HuH-7.5 (cell line): ENCODE data around the gene CD164.
A peak's percentile ranks its signal among the peaks of the same experiment; 100 is the strongest.

Source experiments
- DNase-seq: peaks from one replicate; pipeline ENCODE4 v3.0.0; 2011; ENCODE audit warnings: low spot score

CD164 gene

DNA sequence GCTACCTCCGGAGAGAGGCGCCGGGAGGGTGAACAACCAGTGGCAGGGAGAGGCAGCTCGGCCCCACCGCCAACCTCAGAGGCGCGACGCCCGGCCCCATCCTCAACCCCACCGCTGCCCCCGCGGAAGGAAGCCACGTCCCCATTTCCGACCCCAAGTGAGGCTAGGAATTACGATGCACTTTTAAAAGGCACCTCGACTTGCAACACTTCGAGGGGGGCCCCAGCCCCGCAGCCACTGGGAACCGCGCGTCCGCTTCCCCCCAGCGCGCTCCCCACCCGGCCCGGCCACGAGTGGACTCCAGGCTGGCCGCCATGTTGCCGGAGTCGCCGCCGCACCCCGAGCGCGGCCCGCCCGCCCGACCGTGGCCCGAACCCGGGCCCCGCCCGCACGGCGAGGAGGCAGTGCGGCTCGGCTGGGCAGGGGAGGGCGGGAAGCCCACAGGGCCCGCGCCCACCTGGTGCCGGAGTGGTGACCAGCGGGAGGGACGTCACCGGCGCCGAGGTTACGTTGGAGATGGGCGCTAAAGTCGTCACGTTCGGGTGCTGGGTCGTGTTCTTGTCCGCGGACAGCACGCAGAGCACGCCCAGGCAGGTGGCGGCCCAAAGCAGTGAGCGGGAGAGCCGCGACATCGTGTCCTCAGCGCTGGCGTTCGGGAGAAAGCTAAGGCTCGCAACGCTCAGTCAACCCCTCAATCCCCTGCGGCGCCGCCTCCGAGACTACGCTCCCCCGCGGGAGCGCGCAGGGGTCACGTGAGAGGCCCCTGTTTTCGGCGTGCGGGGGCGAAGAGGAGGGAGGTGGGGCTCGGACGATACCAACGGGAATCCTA lies at the start of gene CD164:
CD164 (minus strand) TSS at position 721 of the 829 bp plus-strand sequence; CDS start at position 632, 89 bp downstream.
- DNase-seq = peak; percentile 91

- no peak for DNase-seq
Observed at GRCh38 chr6:109429496-109429895, 47.2 kb upstream of the CD164 start.

DNA sequence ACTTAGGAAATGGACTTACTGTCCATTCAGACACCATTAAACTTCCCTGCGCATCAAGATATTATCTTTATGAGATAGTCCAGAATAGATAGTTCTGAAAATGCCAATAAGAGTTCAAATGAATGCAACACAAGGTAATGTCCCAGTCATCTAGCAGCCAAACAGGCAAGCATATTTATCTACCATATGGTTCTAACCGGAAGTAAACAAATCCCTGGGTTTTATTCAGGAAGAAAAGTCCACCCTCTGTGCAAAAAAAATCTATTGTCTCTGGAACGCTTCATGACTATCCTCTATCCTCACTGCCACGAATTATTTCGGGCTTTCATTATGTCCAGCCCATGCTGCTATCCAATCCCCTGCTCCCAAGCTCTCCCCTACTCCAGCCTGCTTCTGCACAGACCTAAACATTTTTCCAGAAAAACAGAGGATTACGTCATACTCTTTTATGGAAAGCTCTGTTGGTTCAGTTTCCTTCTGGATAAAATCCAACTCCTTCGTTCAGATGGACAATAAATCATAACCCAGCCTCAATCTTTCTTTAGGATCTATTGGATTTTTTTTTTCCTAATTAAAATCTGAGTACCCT lies 46.7 kb upstream of the CD164 start:
- no peak for DNase-seq

DNA sequence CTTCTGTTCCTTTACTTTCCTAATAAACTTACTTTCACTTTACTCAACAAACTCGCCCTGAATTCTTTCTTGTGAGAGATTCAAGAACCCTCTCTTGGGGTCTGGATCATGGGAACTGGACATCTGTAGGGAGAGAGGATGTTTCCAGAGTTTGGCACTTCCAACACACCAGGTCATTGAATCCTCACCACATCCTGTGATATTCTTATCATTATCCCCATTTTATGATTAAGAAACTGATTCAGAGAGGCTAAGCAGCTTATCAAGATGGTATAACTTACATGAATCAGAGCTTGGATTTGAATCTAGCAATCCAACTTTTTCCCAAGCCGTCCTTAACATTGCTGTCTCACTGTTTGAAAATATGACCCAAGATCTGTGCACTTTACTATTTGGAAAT lies 42.7 kb upstream of the CD164 start:
- DNase-seq = no peak

DNA sequence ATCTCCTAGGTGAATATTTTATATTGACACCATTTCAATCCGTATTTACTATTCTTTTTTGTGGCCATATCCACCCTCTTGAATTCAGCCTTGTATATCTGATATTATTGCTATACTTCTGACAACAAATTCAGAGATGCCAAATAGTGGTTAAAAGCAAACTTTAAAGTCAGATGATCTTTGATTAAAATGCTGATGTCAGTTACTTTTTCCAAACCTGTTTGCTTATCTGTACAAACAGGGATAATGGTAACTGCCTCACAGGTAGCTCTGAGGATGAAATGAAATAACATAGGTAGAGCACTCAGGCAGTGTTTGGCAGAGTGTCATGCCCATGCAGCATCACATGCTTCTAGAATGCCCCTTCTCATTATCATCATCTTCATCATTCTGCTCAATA lies 38.9 kb upstream of the CD164 start:
- DNase-seq = no peak

- no peak for DNase-seq
Observed at GRCh38 chr6:109420751-109421150, 38.5 kb upstream of the CD164 start.

DNA sequence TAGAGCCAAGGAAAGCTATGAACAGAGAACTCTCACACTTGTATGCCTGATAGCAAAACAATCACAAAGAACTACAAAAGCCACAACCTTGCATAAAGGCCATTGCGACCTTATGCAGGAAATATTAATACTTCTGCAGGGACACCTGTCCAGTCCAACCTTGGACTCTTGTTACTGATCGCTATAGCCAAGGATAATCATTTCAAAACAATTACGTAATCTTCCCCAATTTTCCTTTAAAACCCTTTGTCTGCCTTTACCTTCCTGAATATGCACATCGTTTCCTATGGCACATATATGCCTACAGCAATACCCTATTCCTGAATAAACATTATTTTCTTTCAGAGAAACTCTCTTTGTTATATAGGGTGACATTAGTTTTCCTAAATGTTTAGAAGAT lies 35.4 kb upstream of the CD164 start:
- DNase-seq = no peak

- DNase-seq = no peak
Observed at GRCh38 chr6:109411034-109411433, 28.8 kb upstream of the CD164 start.

DNA sequence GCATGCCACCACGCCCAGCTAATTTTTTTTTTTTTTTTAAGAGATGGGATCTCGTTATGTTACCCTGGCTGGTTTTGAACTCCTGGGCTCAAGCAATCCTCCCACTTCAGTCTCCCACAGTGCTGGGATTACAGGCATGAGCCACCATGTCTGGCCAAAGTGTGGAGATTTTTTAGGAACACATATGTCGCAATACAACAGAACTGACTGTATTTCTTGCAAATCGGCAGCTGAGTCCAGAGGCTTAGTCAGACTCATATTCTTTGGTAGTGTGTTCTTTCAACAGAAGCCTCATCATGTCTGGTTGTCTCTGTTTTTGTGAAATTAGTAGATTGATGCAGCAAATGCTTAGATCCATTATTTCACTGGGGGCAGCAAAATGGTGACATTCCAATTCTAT lies 23.9 kb upstream of the CD164 start:
- DNase-seq = no peak

GRCh38 chr6:109397020-109397419 lies 14.8 kb upstream of the CD164 start:
- peak; percentile 11 for DNase-seq

- DNase-seq = no peak
Observed at GRCh38 chr6:109396046-109396718, 13.9 kb upstream of the CD164 start.

GRCh38 chr6:109393886-109394281 lies 11.6 kb upstream of the CD164 start:
- DNase-seq = no peak

GRCh38 chr6:109393157-109393885 lies 11.1 kb upstream of the CD164 start:
- no peak for DNase-seq

DNA sequence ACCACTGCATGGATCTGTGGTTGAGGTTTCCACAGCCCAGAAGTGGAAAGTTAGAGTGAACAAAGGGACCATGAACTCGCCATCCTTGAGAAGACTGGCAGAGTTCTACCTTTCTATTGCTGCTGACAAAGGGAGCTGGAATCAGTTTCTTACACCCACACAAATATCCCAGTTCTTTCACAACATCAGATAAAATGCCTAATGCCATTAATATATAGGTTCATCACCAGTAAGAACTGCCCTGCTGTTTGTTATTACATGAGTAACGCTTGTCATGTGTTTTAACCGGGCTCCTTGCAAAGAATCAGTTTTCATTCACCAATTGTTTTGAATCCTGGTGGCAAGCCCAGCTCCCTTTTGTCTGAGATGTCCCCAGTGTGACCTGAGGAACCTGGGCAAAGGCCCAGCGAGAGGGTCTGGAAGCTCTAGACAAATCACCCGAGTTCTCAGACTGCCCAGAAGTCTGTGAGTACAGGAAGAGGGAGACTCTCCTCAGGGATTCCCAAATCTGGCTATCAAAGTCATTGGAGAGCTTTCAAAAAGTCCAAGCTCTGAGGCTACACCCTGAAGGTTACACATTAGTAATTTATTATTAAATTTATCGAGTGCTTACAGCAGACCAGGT lies 7.5 kb upstream of the CD164 start:
- no peak for DNase-seq

DNA sequence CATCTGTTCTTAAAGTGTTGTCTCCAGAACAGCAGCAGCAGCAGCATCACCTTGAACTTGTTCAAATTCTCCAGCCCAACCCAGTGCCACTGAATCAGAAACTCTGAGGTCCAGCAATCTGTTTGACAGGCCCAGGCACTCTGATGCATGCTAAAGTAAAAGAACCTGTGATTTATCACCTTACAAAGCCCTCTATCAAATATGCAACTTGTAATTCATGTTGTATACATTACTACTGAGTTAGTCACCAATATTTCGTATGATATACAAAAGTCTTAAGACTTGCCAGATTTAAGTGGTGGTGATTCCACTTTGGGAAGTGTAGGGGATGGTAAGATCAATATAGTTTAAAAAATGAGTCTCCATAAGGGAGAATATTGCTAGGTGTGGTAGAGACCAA lies 6.0 kb upstream of the CD164 start:
- no peak for DNase-seq

- DNase-seq = no peak
Observed at GRCh38 chr6:109383438-109383940, 1.2 kb upstream of the CD164 start.

- DNase-seq = peak; percentile 86
Observed at GRCh38 chr6:109382576-109383437, 540 bp upstream of the CD164 start.

DNA sequence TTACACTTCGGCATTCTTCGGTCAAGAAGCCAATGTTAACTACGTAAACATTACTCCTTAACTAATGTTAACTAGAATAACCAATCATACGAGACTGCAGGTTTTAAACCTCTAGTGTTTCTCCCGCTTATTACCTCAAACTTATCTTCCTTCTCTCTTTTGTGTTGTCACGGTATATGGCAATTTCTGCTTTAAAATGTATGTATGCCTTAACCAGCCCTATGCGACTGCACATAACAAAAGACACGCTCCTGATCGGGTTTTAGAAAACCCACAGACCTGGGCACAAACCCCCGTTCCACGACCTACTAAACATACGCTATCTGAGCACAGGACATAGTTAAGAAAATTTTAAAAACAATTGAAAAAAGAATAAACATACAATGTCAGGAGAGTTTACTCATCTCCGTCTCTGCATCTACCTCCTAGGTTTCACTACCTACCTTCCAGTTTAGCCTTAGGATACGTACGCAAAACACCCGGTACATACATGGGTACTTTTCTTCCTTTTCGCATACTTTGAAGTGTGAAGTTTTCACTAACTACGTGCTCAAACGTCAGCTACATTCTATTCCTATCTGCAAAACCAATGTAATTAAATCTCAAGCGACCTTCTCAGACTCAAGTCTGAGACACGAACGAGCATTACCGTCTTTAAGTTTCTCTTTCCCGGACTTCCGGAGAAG lies 1.1 kb downstream of the CD164 start:
- DNase-seq = peak; percentile 27

- DNase-seq = peak; percentile 14
Observed at GRCh38 chr6:109379711-109380110, 2.6 kb downstream of the CD164 start.

DNA sequence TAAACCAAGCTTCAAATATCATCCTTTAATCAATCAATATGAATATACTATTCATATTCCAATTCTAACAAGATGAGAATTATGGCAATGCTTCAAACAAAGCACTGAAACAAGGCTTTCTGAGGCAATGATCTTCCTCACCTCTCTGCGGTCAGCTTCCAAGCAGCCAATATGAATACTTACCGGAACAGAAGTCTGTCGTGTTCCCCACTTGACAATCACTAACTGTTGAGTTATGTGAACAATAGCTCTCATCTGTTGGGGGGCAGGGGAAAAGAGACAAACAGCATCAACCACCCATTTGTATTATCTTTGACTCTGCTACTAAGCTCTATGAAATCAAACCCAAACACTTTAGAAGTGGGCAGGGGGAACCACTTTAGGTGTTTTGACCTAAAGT lies 4.5 kb downstream of the CD164 start:
- DNase-seq = no peak
